HG02798 (cell line): ENCODE data around the gene NEGR1.
"Not testable (repeated sequence)": the region's sequence is repeated elsewhere in the genome, so short reads cannot be mapped to it uniquely, and the experiment has no call there.

Experiments
- ATAC-seq: cut with Tn5 transposase; IDR thresholded peaks from one replicate; pipeline ENCODE4 v1.9.1; 2021; ENCODE audit warnings: mild to moderate bottlenecking; ENCODE audit not compliant: unreplicated experiment, poor library complexity

Gene NEGR1

DNA sequence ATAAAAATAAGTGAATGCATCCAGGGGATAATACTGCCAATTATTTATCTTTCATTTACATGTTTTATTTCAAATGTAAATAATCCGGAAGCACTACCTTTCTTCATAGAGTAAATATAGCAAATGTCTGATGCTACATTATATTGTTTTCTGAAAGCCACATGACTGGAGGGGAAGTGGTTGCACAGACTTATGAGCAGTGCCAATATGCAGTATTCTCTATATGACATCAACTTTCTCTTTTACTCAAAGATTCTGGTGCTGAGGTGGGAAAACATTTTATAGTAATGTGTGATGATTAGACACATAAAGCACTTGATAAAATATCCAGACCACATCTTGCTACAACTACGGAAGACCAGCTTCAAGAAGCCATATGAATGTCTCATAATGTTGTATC is 314.7 kb downstream of the NEGR1 start:
- ATAC-seq, result no peak

DNA sequence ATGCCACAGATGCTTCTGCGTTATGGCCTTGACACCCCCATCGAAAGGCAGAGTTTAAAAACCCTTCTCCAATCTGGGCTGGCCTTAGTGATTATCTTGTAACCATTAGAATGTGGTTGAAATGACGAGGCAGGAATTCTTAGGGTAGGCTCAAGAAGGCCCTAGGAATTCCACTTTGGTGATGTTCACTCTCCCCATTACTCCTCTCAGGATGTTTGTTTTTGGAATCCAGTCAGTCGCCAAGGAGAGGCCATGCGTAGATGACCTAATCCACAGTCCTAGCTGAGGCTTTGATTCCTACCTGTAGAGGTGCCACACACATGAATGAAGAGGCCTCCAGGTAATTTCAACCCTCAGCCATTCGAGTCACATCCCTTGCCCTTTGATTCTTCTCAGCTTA is 318.2 kb downstream of the NEGR1 start:
- ATAC-seq, result no peak

GRCh38 chr1:71956613-71957285 is 325.6 kb downstream of the NEGR1 start:
- no peak for ATAC-seq

DNA sequence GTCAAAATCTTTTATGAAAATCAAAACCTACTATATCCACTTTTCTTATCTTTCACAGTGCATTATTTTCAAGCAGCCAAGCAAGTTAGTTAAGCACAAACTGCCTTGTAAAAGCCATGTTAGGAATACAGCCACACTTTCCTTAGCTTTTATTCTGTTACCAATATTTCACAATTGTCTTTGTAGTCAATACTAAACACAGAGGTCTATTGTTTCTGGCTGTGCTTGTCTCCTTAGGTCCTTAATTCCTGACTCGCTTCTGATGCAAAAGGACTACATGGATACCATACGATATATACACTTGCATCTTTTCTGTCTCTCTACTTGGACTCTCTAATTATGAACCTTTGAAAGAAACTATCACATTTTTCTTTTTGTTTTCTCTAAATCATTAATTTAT is 331.8 kb downstream of the NEGR1 start:
- ATAC-seq, result no peak

- no peak for ATAC-seq
Observed at GRCh38 chr1:71949681-71950080, 332.7 kb downstream of the NEGR1 start.

DNA sequence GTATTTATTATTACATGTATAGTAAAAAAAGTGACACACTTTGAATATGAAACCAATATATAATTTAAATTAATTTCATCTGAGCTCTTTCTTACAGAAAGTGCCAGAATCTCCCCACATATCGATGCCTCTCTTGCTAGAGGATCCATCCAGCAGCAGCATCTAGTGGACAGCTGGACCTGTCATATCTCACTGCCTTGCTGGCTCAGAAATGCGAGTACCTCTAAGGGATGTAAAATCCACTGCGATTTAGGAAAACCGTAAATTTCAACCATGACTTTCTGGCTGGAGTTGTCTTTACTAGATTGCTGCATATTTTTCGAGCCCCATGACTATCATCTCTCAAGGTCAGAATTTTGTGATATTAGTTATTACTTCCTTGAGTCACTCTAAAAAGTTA is 333.8 kb downstream of the NEGR1 start:
- ATAC-seq, result no peak

GRCh38 chr1:71944006-71944405 is 338.3 kb downstream of the NEGR1 start:
- no peak for ATAC-seq

DNA sequence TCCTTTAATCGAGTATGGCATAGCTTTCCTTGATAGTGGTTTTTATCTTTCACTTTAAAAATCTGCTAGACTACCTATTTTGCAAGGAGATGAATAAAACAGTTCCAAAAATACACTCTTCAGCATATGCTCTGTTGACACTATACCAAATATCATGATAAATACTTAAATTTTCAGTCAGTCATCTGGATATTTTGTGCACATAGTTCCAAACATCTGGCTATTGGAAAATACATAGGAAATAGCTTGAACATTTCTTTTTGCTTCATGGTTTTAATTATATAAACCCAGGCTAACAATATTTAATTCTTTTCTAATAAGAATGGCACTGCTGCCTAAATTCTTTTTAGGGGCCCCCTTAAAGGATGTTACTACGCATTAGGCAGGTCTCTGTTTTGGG is 342.1 kb downstream of the NEGR1 start:
- ATAC-seq, result no peak

GRCh38 chr1:71930511-71930910 is 351.8 kb downstream of the NEGR1 start:
- ATAC-seq, result no peak

- no peak for ATAC-seq
Observed at GRCh38 chr1:71921935-71922559, 360.3 kb downstream of the NEGR1 start.

GRCh38 chr1:71921204-71921603 is 361.1 kb downstream of the NEGR1 start:
- no peak for ATAC-seq

DNA sequence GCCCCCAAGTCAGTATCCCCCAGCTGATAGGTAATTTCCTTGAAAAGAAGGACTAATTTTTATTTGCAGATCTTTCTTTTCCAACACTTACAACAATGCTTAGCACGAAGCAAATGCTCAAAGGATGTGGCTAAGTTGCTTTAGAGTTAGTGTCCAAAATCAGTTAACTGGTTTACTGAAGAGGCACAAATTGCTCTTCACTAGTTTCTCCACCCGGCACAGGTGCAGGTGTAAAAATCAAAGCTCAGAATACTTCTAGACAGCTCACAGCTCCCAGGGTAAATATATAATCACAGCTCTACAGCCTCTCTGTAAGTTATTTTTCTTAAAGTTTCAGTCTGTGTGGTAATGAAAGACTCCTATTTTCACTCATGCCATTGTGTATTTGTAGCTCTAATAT is 361.8 kb downstream of the NEGR1 start:
- no peak for ATAC-seq

GRCh38 chr1:71919811-71920509 is 362.4 kb downstream of the NEGR1 start:
- no peak for ATAC-seq

- no peak for ATAC-seq
Observed at GRCh38 chr1:71918630-71919029, 363.7 kb downstream of the NEGR1 start.

- no peak for ATAC-seq
Observed at GRCh38 chr1:71916894-71917293, 365.4 kb downstream of the NEGR1 start.

GRCh38 chr1:71914626-71915025 is 367.7 kb downstream of the NEGR1 start:
- no peak for ATAC-seq

DNA sequence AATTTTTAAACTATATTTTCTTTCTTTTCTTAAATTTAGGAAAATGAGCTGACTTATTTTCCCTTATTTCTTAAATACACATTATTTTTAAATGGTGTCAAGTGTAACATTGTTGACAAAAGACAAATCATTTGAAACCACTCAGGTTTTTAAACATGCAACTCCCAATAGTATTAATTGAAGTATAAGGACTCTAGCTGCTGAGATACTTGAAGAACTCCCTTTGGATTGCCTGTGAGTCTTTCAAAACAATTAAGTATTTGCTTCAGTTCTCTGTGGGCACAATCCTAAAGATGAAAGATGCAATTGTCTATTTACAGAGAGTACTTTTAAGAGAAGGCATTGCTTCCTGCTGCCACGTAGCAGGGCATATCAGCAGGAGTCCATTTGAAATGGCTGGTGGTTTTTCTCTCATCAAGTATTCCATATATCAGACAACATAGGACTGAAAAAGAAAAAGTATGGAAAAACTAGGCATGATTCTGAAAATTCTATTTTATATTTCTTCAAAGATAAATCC is 373.4 kb downstream of the NEGR1 start:
- ATAC-seq, result no peak

DNA sequence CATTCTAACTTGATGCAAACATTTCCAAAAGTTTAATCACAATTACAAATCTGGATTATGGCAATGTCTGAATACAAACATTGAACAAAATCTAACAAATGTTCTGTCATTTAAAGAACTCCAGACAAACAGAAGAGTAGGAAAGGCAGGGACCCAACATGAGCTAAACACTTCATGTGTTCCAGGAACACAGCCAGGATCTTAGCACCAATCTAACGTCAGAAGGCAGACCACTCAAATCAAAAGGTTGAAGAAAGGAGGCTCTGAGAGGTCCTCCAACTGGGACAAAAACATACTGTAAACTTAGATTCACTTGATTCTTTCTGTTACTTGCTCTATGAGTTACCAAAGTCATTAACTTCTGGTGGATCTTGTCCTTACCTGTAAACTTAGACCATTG is 374.0 kb downstream of the NEGR1 start:
- no peak for ATAC-seq

GRCh38 chr1:71899881-71900280 is 382.5 kb downstream of the NEGR1 start:
- no peak for ATAC-seq

DNA sequence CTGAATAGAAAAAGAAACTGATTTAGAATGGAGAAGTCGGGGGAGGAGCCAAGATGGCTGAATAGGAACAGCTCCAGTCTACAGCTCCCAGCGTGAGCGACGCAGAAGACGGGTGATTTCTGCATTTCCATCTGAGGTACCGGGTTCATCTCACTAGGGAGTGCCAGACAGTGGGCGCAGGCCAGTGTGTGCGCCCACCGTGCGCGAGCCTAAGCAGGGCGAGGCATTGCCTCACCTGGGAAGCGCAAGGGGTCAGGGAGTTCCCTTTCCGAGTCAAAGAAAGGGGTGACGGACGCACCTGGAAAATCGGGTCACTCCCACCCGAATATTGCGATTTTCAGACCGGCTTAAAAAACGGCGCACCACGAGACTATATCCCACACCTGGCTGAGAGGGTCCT is 394.2 kb downstream of the NEGR1 start:
- ATAC-seq, result not testable (repeated sequence)

DNA sequence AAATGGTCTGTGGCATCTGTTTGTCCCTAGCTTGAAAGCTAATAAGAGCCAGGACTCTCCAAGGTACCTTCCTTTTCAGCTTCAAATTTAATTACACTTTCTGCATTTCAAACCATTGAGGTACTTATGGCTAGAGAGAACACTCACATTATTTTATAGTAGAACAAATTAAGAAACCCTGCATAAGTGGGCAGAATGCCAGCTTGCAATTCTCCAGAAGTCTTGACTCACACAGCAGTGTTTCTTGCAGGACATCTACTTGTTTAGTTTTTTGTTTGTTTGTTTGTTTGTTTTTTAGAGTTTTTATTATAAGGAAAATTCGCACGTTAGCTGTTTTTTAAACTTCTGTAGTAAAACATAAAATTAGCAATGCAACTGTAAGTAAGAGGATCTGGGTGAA is 397.2 kb downstream of the NEGR1 start:
- no peak for ATAC-seq
